GM21528 (cell line): ENCODE results near the gene PRPF18.

Experiments
- ATAC-seq: cut with Tn5 transposase; IDR thresholded peaks from one replicate; pipeline ENCODE4 v1.9.1; 2021; ENCODE audit warnings: mild to moderate bottlenecking, moderate library complexity; ENCODE audit not compliant: unreplicated experiment, low FRiP score

Gene PRPF18

GRCh38 chr10:13597909-13598308, 11.1 kb downstream of the PRPF18 start:
- no peak for ATAC-seq

- ATAC-seq = no peak
These were observed 17.7 kb downstream of the PRPF18 start for GRCh38 chr10:13604357-13605040.

GRCh38 chr10:13608246-13608853, 21.6 kb downstream of the PRPF18 start:
- no peak for ATAC-seq

- ATAC-seq = no peak
These were observed 26.0 kb downstream of the PRPF18 start for GRCh38 chr10:13612654-13613373.

- ATAC-seq = no peak
These were observed 26.8 kb downstream of the PRPF18 start for GRCh38 chr10:13613519-13613918.

GRCh38 chr10:13614530-13615332, 28.0 kb downstream of the PRPF18 start:
- ATAC-seq = no peak

- ATAC-seq = no peak
These were observed 29.0 kb downstream of the PRPF18 start for GRCh38 chr10:13615650-13616300.

- ATAC-seq = no peak
These were observed 30.4 kb downstream of the PRPF18 start for GRCh38 chr10:13617116-13617515.

- no peak for ATAC-seq
These were observed 35.2 kb downstream of the PRPF18 start for GRCh38 chr10:13621931-13622330.

GRCh38 chr10:13624630-13625029, 37.9 kb downstream of the PRPF18 start:
- ATAC-seq = no peak

- ATAC-seq = no peak
These were observed 40.9 kb downstream of the PRPF18 start for GRCh38 chr10:13627459-13628310.

GRCh38 chr10:13628661-13629060, 41.9 kb downstream of the PRPF18 start:
- no peak for ATAC-seq

GRCh38 chr10:13629116-13629515, 42.4 kb downstream of the PRPF18 start:
- ATAC-seq = no peak

- ATAC-seq = no peak
These were observed 43.5 kb downstream of the PRPF18 start for GRCh38 chr10:13630231-13630630.

- no peak for ATAC-seq
These were observed 44.8 kb downstream of the PRPF18 start for GRCh38 chr10:13631594-13631993.

- ATAC-seq = no peak
These were observed 45.7 kb downstream of the PRPF18 start for GRCh38 chr10:13632440-13632839.

GRCh38 chr10:13632884-13633440, 46.2 kb downstream of the PRPF18 start:
- no peak for ATAC-seq

GRCh38 chr10:13633689-13634088, 46.9 kb downstream of the PRPF18 start:
- no peak for ATAC-seq

- ATAC-seq = no peak
These were observed 47.4 kb downstream of the PRPF18 start for GRCh38 chr10:13634207-13634606.
